BLaER1 treated with 17β-estradiol and CSF1 and Interleukin-3, amounts not matched to agents 10 nM and 100 nM (cell line): ENCODE measurements around the gene CYTH1.

ENCODE experiments used
- H3K27ac ChIP-seq, 11 experiments: shearing (Covaris generic); formaldehyde crosslinking; 2 replicates each; pipeline ENCODE4 v1.8.1; 2022
- H3K27me3 ChIP-seq, 11 experiments: shearing (Covaris generic); formaldehyde crosslinking; 2 replicates each; pipeline ENCODE4 v1.8.1; 2022
- H3K36me3 ChIP-seq, 11 experiments: shearing (Covaris generic); formaldehyde crosslinking; 2 replicates each; pipeline ENCODE4 v1.8.1; 2022
- H3K4me1 ChIP-seq, 10 experiments: shearing (Covaris generic); formaldehyde crosslinking; 2 replicates each; pipeline ENCODE4 v1.8.1; 2022
- H3K4me2 ChIP-seq, 11 experiments: shearing (Covaris generic); formaldehyde crosslinking; 2 replicates each; pipeline ENCODE4 v1.8.1; 2022
- H3K4me3 ChIP-seq, 10 experiments: shearing (Covaris generic); formaldehyde crosslinking; 2 replicates each; pipeline ENCODE4 v1.8.1; 2022
- H3K9ac ChIP-seq, 11 experiments: shearing (Covaris generic); formaldehyde crosslinking; 2 replicates each; pipeline ENCODE4 v1.8.1; 2022
- H3K9me3 ChIP-seq, 11 experiments: shearing (Covaris generic); formaldehyde crosslinking; replicated peaks in 1 of 11; 2 replicates each; pipeline ENCODE4 v1.8.1; 2022
- H4K20me1 ChIP-seq, 11 experiments: shearing (Covaris generic); formaldehyde crosslinking; 2 replicates each; pipeline ENCODE4 v1.8.1; 2022
- Cebpa-rat ChIP-seq, 11 experiments: shearing (Covaris generic); IDR thresholded peaks; 2 replicates each; pipeline ENCODE4 v1.8.1; 2022

Gene CYTH1

GRCh38 chr17:78647032-78647431, 135.0 kb downstream of the CYTH1 start:
- TF ChIP-seq Cebpa-rat (IDR thresholded peaks at IDR 0.05) = no peak
- Histone ChIP-seq H3K36me3 (0 out of 22 replicates have a peak, but pooled peaks cover 0 to 9% (median 0%) of the 10 kb centered on the region in 11 experiments), H3K4me3 (no peak overlapping the region), H3K9me3 (peaks cover 12 to 38% (median 19%) of the 10 kb centered on the region in 11 experiments), H3K27ac (peak overlapping the region in 9 of 11 experiments; percentile 21 to 88 (median 64); a peak in 13 of 22 replicates), H3K4me2 (peak overlapping the region in 3 of 11 experiments; percentile 68 to 80 (median 70); a peak in 6 of 22 replicates), H3K27me3 (no peaks in the 10 kb centered on the region), H4K20me1 (no peaks in the 10 kb centered on the region), H3K9ac (peak overlapping the region in 3 of 11 experiments; percentile 8 to 72 (median 72); a peak in 4 of 22 replicates), H3K4me1 (peaks cover 25 to 63% (median 33%) of the 10 kb centered on the region in 10 experiments)

- H3K4me2 ChIP-seq = peak overlapping the region; percentile 40 to 87 (median 55)
- H3K9ac ChIP-seq = peak overlapping the region in 6 of 11 experiments; percentile 18 to 72 (median 48); a peak in 7 of 22 replicates
Measured at GRCh38 chr17:78645421-78646295, 136.4 kb downstream of the CYTH1 start.

GRCh38 chr17:78644931-78645351, 137.1 kb downstream of the CYTH1 start:
- no peaks in the 10 kb centered on the region for H3K27me3 ChIP-seq
- peak overlapping the region in 10 of 11 experiments; percentile 40 to 87 (median 58); a peak in 19 of 22 replicates for H3K4me2 ChIP-seq
- TF ChIP-seq Cebpa-rat (IDR thresholded peaks at IDR 0.05) = no peak
- peak overlapping the region in 3 of 11 experiments; percentile 23 to 60 (median 56); a peak in 2 of 22 replicates for H3K9ac ChIP-seq
- H4K20me1 ChIP-seq = no peaks in the 10 kb centered on the region
- no peak overlapping the region for H3K4me3 ChIP-seq
- peaks cover 25 to 75% (median 35%) of the 10 kb centered on the region in 10 experiments for H3K4me1 ChIP-seq
- peak overlapping the region; percentile 10 to 88 (median 63); a peak in 18 of 22 replicates for H3K27ac ChIP-seq
- 0 out of 22 replicates have a peak, but pooled peaks cover 0 to 9% (median 0%) of the 10 kb centered on the region in 11 experiments for H3K36me3 ChIP-seq
- peaks cover 12 to 35% (median 19%) of the 10 kb centered on the region in 11 experiments for H3K9me3 ChIP-seq

More at GRCh38 chr17:78645421-78646295, 136.4 kb downstream of the CYTH1 start:
- no peak overlapping the region for H3K4me3 ChIP-seq
- TF ChIP-seq Cebpa-rat (IDR thresholded peaks at IDR 0.05) = no peak
- no peaks in the 10 kb centered on the region for H3K27me3 ChIP-seq
- peaks cover 25 to 75% (median 33%) of the 10 kb centered on the region in 10 experiments for H3K4me1 ChIP-seq
- H3K27ac ChIP-seq = peak overlapping the region; percentile 41 to 88 (median 63); a peak in 21 of 22 replicates
- peaks cover 12 to 38% (median 19%) of the 10 kb centered on the region in 11 experiments for H3K9me3 ChIP-seq
- H3K36me3 ChIP-seq = 0 out of 22 replicates have a peak, but pooled peaks cover 0 to 9% (median 0%) of the 10 kb centered on the region in 11 experiments
- no peaks in the 10 kb centered on the region for H4K20me1 ChIP-seq

- H3K27ac ChIP-seq = peak overlapping the region in 10 of 11 experiments; percentile 2 to 88 (median 64); a peak in 17 of 22 replicates
- no peak overlapping the region for H3K4me3 ChIP-seq
- H3K9me3 ChIP-seq = peaks cover 12 to 28% (median 17%) of the 10 kb centered on the region in 11 experiments
- no peaks in the 10 kb centered on the region for H4K20me1 ChIP-seq
- H3K9ac ChIP-seq = peak overlapping the region in 5 of 11 experiments; percentile 18 to 44 (median 40); a peak in 5 of 22 replicates
- no peaks in the 10 kb centered on the region for H3K27me3 ChIP-seq
- H3K36me3 ChIP-seq = 0 out of 22 replicates have a peak, but pooled peaks cover 0 to 9% (median 0%) of the 10 kb centered on the region in 11 experiments
- no peak for TF ChIP-seq Cebpa-rat (IDR thresholded peaks at IDR 0.05)
- H3K4me2 ChIP-seq = peak overlapping the region; percentile 12 to 87 (median 51); a peak in 20 of 22 replicates
- H3K4me1 ChIP-seq = peaks cover 31 to 80% (median 42%) of the 10 kb centered on the region in 10 experiments
Measured at GRCh38 chr17:78644224-78644623, 137.8 kb downstream of the CYTH1 start.

GRCh38 chr17:78643326-78643725, 138.7 kb downstream of the CYTH1 start:
- Histone ChIP-seq H3K36me3 (0 out of 22 replicates have a peak, but pooled peaks cover 0 to 3% (median 0%) of the 10 kb centered on the region in 11 experiments), H3K9ac (peak overlapping the region in 1 of 11 experiments; percentile 19; a peak in 1 of 22 replicates), H3K27ac (peak overlapping the region in 6 of 11 experiments; percentile 15 to 88 (median 44); a peak in 10 of 22 replicates), H3K4me3 (no peak overlapping the region), H3K4me1 (peaks cover 40 to 89% (median 51%) of the 10 kb centered on the region in 10 experiments), H3K27me3 (no peaks in the 10 kb centered on the region), H3K4me2 (peak overlapping the region in 4 of 11 experiments; percentile 60 to 87 (median 78); a peak in 7 of 22 replicates), H3K9me3 (peaks cover 3 to 19% (median 8%) of the 10 kb centered on the region in 11 experiments), H4K20me1 (no peaks in the 10 kb centered on the region)
- no peak for TF ChIP-seq Cebpa-rat (IDR thresholded peaks at IDR 0.05)

GRCh38 chr17:78642707-78643106, 139.4 kb downstream of the CYTH1 start:
- no peak overlapping the region for H3K9ac ChIP-seq
- peaks cover 0 to 13% (median 2%) of the 10 kb centered on the region in 11 experiments; a peak in 12 of 22 replicates for H3K9me3 ChIP-seq
- peaks cover 44 to 93% (median 54%) of the 10 kb centered on the region in 10 experiments for H3K4me1 ChIP-seq
- H3K4me2 ChIP-seq = no peak overlapping the region
- no peak for TF ChIP-seq Cebpa-rat (IDR thresholded peaks at IDR 0.05)
- H4K20me1 ChIP-seq = no peaks in the 10 kb centered on the region
- no peak overlapping the region for H3K4me3 ChIP-seq
- H3K27ac ChIP-seq = no peak overlapping the region
- H3K27me3 ChIP-seq = no peaks in the 10 kb centered on the region
- H3K36me3 ChIP-seq = no peaks in the 10 kb centered on the region

GRCh38 chr17:78641666-78642065, 140.4 kb downstream of the CYTH1 start:
- Histone ChIP-seq H3K27me3 (no peaks in the 10 kb centered on the region), H3K4me1 (peaks cover 44 to 86% (median 54%) of the 10 kb centered on the region in 10 experiments), H3K36me3 (no peaks in the 10 kb centered on the region), H3K4me3 (no peak overlapping the region), H3K27ac (peak overlapping the region in 2 of 11 experiments; percentile 15 to 39; a peak in 2 of 22 replicates), H3K4me2 (no peak overlapping the region; a peak in 1 of 22 replicates), H4K20me1 (no peaks in the 10 kb centered on the region), H3K9ac (no peak overlapping the region), H3K9me3 (peaks cover 0 to 4% (median 0%) of the 10 kb centered on the region in 11 experiments; a peak in 1 of 22 replicates)
- TF ChIP-seq Cebpa-rat (IDR thresholded peaks at IDR 0.05) = no peak

- Histone ChIP-seq H3K9me3 (0 out of 22 replicates have a peak, but pooled peaks cover 0 to 2% (median 0%) of the 10 kb centered on the region in 11 experiments), H3K4me2 (peak overlapping the region in 1 of 11 experiments; percentile 63; a peak in 1 of 22 replicates), H3K4me3 (no peak overlapping the region)
Measured at GRCh38 chr17:78641243-78641642, 140.8 kb downstream of the CYTH1 start.

More at GRCh38 chr17:78641243-78641642, 140.8 kb downstream of the CYTH1 start:
- no peaks in the 10 kb centered on the region for H3K36me3 ChIP-seq
- no peaks in the 10 kb centered on the region for H3K27me3 ChIP-seq
- no peaks in the 10 kb centered on the region for H4K20me1 ChIP-seq
- peaks cover 42 to 82% (median 52%) of the 10 kb centered on the region in 10 experiments for H3K4me1 ChIP-seq
- TF ChIP-seq Cebpa-rat (IDR thresholded peaks at IDR 0.05) = no peak
- no peak overlapping the region for H3K9ac ChIP-seq
- no peak overlapping the region; a peak in 1 of 22 replicates for H3K27ac ChIP-seq
